ENCODE measurements around the gene POLR3GL. TPM values are rescaled to one million over a fixed set of nuclear protein-coding genes. Genes with fewer than 3 reads are reported as not detected.
"Not testable (repeated sequence)": the region's sequence is repeated elsewhere in the genome, so short reads cannot be mapped to it uniquely, and the experiment has no call there.

POLR3GL gene, protein sequence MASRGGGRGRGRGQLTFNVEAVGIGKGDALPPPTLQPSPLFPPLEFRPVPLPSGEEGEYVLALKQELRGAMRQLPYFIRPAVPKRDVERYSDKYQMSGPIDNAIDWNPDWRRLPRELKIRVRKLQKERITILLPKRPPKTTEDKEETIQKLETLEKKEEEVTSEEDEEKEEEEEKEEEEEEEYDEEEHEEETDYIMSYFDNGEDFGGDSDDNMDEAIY
- total RNA-seq (2014; rRNA removed; shearing (Covaris generic)): 7.1 and 7.4 TPM in 2 replicates

DNA sequence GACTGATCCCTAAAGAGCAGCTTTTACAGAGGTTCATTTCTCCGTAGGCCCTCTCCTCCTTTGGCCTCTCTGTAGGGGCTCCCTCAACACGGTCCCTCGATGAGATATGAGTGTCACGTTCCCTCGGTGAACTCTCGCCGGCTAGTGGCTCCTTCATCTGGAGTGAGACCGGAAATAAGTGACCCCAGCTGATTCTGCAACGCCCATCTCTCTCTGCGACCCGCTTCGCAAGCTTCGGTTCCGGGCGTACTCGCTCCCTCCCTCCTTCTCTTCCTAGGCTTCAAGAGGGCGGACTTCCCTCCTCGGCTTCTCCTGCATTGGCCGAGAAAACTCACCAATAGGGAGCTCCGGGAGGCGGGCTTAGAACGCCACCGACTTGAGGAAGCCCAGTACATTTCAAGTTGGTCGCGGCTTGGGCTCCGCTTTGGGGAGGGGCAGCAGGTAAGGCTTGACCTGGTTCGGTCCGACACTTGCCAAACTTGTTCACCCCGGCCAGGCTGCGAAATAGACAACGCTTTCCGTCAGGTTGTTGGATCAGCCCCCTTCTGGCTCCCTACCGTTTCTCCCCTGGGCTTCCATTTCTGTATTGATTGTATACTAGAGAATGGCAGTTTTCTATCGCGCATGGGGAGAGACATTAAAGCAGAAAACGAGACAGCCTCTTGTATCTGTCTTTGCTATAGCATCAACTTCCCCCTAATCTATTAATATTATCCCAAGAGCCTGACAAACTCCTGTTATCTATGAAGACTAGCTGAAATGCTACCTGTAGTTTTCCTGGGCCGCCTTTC lies at the start of gene POLR3GL, which contains the start of gene ANKRD34A:
Gene POLR3GL (plus strand): TSS at position 363 of the 791 bp plus-strand sequence. CDS start 10,176 bp downstream, outside the sequence.
Gene ANKRD34A (minus strand): TSS at position 248 of the 791 bp plus-strand sequence. CDS start 2,816 bp downstream, outside the sequence.
- DNase-seq (ENCODE audit: low spot score): peak; percentile 93

DNA sequence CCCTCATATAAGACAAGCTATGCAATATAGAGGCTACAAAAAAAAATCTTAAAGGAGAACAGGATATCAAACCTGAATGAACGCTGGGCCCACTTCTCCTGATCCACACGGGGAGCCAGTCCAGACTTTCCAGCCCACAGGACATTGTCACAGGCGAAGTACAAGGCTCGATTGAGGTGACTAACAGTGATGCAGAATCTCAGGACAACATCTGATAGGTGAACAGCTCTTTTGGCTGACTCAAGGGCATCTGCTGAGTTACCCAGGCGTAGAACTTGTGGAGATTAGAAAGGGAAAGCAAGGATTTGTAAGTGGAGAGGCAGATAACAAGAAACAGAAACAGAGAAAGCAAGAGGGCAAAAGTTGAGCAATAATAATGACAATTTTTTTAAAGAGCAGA lies 47.7 kb upstream of the POLR3GL start:
- DNase-seq (ENCODE audit: low spot score): no peak

DNA sequence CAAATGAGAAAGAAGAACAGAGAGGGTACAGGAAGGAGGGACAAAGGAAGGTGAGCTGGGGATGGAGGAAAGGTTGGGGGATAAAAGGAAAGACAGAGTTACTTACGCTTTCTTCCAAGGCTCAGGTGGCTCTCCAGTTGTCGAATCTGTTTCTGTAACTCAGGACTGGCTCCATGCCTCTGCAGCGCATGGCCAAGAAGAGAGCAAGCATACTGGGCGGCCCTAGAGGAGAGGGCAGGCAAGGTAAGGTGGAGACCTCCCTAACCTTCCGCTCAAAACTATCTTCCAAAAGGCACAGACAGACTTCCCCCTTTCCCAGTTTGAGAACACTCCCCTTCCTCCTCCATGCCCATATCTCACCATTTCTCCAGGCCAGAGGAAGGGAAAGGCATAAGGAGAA lies 46.9 kb upstream of the POLR3GL start:
- no peak for DNase-seq (ENCODE audit: low spot score)

DNA sequence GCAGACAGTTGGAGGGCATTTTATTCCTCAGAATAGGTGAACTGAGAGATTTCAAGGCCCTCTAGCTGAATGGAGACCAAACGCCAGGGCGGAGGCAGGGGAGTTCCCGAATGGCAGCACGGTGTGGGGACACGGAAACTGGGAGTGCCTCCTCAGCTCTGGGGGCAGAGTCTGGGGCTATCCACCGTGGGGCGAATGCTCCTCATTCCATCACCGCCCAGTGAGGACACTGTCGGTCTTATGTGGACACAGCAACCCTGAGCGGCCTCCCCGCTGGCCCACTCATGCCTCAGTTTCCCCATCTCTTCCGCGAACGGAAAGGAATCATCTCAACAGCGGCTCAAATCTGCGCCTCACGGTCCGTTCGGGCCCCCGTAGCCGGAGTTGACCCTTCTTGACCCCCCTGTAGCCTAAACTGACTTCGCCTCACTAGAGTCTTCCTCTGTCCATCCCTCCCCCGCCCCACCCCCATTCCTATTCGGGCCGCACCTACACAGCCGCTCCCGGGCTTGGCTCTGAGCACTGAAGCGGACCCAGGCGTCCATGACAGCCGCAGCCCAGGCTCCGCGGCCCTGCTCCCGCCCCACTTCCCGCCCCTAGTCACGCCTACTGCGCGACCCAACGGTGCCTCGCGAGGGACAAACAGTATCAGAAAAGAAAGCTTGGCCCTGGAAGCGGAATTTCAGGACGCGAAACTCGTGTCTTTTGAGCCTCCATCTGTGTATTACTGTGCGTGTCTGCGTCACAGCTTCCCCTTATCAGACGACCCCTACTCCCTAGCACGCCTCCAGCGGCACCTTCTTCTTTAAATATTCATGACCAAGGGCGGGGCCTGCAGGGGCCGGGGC lies 46.1 kb upstream of the POLR3GL start, which contains the start of gene PEX11B:
Gene PEX11B (minus strand): TSS at position 574 of the 848 bp plus-strand sequence. CDS start 29 bp downstream, at position 545.
- DNase-seq (ENCODE audit: low spot score): peak; percentile 91

DNA sequence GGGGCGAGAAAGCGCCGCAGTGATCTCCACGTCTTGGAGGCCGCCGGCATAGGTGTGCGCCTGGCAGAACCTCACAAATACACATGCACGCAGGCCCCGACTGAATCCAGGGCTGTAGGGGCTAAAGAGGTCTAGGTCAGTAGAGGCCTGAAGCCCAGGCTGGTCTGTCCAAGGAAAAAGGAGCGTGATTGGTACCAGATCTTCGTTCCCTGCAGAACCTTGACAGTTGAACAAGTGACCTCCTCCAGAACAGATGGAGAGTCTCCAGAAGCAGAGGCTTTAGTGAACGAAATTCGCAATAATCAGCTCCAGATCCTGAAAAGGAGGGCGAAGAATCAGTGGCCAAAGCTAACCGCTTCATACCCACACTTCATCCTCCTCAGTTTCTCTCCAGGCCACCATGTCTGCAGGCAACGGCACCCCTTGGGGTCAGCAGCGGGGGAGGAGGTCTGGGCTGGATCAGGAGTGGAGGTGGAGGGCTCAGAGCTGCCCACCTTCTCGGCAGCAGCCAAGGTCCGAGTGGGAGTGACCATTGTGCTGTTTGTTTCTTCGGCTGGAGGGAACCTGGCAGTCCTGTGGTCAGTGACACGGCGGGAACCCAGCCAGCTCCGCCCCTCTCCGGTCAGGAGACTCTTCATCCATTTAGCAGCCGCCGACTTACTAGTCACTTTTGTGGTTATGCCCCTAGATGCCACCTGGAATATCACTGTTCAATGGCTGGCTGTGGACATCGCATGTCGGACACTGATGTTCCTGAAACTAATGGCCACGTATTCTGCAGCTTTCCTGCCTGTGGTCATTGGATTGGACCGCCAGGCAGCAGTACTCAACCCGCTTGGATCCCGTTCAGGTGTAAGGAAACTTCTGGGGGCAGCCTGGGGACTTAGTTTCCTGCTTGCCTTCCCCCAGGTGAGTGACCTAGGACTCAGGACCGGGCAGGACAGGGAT lies 45.2 kb upstream of the POLR3GL start:
- peak; percentile 71 for DNase-seq (ENCODE audit: low spot score)

DNA sequence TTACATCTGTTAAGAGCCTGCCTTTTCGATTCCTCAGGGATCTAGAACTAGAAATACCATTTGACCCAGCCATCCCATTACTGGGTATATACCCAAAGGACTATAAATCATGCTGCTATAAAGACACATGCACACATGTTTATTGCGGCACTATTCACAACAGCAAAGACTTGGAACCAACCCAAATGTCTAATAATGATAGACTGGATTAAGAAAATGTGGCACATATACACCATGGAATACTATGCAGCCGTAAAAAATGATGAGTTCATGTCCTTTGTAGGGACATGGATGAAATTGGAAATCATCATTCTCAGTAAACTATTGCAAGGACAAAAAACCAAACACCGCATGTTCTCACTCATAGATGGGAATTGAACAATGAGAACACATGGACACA lies 44.2 kb upstream of the POLR3GL start:
- not testable (repeated sequence) for DNase-seq (ENCODE audit: low spot score)

DNA sequence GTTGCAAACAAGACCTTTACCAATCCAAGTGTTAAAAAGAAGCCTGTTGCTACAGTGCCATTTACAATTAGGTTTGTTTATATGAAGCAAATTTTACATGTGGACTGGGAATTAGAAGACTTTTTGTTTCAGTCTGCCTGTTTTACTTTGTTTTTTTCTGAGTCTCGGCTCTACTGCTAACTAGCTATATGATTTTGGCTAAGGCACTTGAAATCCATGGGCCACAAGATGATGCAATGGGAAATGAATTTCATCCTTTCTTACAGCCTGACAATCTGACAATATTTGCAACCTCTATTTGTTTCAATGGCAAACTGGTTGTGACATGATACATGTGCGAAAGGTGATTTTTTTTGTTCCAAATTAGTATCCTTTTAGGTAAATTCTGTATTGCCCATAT lies 42.2 kb upstream of the POLR3GL start:
- no peak for DNase-seq (ENCODE audit: low spot score)

DNA sequence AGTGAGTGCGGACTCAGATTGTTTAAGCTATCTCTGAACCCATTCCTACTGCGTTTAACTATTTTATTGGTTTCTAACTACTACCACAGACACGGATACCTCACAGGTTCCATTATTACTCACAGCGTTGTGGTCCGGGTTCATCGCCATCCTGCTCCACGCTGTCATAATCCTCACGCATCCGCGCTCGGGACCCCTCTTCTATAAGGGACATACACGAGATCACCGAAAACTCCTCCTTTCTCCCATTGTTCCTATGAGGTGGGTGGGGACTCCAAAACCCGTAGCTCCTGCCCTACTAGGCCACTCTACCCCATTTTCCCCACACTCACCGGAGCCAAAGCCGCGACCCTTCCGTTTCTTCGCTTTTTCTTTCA lies 37.8 kb upstream of the POLR3GL start:
- DNase-seq (ENCODE audit: low spot score): no peak

DNA sequence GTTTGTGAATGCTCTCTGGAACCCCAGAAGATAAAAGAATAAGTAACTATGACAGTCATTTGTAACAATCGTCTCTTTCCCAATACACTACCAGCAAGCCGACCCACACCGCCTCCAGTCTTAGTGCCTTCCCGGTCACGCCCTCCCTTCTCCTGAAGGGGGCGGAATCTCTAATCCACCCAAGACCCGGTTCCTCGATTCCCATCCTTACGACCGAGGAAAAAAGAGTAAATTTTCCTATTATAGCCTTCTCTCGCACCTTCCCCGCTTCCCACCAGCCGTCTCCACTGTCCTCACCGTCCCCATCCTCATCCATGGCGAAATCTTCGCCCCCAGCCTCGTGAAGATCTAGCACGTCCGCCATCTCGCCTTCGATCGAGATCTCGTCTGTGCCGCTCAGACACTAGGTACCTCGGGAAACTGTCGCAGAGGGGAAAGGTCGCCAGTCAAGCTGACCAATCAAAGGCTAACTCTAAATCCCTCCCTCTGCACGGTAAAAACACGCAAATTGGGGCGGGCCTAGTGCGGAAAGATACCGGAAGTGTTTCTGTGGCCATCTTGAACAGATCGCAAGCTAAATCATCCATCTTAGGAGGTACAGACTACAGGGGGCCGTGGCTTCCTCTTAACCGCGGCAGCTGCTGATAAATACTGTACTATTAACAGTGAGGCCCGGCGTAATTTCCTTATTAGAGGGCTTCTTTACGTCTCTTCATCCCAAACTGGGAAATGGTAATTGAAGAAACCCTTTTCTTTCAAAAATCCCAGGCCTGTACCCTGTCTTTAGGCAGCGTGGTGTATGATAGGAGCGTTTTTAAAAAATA lies 37.2 kb upstream of the POLR3GL start, which contains the start of gene RBM8A:
Gene RBM8A (minus strand): TSS at position 422 of the 824 bp plus-strand sequence. CDS start 58 bp downstream, at position 364.
- peak; percentile 97 for DNase-seq (ENCODE audit: low spot score)

DNA sequence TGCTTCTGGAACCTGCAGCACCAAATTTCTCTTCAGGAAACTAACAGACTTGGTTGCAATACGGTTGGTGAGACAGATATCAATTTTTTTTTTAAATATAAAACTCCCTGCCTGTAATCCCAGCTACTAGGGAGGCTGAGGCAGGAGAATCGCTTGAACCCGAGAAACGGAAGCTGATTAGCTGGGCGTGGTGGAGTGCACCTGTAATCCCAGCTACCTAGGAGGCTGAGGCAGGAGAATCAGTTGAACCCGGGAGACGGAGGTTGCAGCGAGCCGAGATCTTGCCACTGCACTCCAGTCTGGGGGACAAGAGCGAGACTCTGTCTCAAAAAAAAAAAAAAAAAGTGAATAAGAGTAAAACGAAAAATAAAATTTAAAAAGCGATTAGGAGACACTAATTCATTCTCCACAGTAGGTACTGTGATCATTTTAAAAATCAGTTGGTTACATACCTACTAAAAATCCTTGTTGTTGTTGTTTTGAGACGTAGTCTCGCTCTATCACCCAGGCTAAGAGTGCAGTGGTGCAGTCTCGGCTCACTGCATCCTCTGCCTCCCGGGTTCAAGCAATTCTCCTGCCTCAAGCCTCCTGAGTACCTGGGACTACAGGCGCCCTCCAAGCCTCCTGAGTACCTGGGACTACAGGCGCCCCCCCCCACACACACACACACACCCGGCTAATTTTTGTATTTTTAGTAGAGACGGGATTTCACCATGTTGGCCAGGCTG lies 36.4 kb upstream of the POLR3GL start:
- no peak for DNase-seq (ENCODE audit: low spot score)

DNA sequence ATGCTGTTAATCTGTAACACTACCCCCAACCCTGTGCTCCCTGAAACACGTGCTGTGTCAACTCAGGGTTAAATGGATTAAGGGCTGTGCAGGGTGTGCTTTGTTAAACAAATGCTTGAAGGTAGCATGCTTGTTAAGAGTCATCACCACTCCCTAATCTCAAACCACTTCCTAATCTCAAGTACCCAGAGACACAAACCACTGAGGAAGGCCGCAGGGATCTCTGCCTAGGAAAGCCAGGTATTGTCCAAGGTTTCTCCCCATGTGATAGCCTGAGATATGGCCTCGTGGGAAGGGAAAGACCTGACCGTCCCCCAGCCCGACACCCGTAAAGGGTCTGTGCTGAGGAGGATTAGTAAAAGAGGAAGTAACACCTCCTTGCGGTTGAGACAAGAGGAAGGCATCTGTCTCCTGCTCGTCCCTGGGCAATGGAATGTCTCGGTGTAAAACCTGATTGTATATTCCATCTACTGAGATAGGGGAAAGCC lies 31.9 kb upstream of the POLR3GL start:
- not testable (repeated sequence) for DNase-seq (ENCODE audit: low spot score)

DNA sequence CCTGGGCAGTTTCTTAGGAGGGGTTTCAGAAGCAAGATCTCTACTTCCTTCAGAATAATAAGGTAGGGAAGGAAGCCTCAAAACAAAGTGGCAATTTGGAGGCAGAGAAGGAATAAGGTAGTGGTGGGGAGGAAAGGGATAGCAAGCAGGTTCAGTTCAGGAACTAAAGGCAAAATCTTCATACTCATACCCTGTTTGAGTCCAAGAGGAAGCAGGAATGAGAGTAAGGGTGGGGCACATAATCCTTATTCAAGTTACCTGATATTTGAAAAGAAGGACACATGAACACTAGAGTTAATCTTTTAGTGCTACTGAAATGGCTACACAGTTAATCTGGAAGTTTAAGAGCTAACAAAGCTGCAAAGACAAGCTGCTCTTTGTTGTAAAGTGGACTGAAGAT lies 28.8 kb upstream of the POLR3GL start:
- DNase-seq (ENCODE audit: low spot score): no peak

DNA sequence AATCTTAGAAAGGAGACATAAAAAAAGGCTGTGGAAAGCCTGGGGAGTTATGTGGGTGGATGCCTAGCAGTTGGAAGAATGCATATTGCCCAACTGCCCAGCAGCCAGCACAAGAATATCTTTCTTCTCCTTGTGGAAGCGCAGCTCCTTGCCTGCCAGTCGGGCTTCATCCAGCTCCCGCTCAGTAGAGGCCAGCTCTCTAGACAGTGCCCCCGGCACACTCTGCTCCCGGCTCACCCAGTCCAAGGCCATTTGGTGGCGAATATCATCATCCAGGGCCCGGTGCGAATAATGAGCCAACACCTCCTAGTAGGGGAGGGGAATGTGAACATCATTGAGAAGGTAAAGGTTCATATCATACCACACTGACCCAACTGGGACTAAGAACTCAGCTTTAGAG lies 28.2 kb upstream of the POLR3GL start:
- no peak for DNase-seq (ENCODE audit: low spot score)

DNA sequence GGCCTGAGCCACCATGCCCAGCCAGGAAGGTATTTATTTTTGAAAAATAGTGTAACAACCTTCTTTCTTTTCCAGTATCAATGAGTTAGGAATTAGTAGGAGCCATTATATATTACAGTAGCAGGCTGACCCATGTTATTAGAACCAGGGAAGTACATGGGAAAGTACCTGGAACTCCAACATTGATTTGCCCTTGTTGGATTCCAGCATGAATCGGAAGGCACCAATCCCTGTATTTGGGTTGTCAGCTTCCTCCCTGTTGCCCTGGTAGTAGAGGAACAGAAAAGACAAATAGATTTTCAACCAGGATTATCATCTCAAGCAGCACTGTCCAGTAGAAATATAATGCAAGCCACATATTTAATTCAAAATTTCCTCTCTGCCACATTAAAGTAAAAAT lies 27.1 kb upstream of the POLR3GL start:
- DNase-seq (ENCODE audit: low spot score): no peak

DNA sequence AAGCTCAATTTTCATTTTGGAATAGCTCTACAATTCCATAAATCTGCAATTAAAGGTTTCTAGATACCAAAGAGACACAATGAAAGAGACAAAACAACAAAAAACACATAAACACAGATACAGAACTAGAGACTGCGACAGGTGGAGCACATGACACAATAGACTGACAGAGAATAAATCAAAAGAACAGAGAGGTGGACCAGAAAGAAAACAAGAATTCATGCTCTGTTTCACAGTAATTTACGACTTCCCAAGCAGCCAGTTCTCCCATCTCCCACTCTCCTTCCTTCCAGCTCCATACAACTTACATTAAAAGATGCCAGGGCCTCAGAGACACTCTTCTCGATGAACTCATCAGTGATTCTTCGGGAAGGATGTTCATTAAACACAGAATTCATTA lies 22.1 kb upstream of the POLR3GL start:
- DNase-seq (ENCODE audit: low spot score): no peak

DNA sequence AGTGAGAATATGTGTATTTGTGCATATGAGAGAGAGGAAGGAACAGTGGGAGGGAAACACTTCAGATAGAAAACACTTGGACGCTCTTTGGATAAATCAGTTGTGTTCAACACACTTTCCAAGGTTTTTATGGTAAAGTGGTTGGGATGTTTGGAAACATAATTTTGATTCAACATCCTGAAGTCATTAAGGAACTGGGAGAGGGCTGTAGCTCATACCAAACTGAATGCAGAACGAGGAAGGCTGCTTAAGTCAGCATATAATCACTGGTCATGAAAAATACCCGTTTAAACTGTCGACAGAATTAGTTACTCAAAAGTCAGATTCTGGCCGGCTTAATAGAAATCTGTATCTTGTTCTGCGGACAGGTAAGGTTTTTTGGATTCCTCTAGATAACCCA lies 21.6 kb upstream of the POLR3GL start:
- DNase-seq (ENCODE audit: low spot score): no peak

DNA sequence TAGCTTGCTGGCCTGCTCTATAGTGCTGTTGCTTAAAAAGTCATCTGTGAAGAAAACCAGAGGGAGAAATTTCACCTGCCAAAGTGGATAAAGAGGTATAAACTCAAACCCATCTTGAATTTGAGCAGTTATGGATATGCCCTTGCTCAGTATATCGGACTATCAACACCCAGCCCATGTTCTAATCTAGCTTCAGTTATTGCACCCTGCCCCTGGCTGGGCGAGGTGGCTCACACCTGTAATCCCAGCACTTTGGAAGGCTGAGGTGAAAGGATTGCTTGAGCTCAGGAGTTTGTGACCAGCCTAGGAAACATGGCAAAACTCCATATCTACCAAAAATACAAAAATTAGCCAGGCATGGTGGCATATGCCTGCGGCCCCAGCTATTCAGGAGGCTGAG lies 20.0 kb upstream of the POLR3GL start:
- DNase-seq (ENCODE audit: low spot score): no peak

DNA sequence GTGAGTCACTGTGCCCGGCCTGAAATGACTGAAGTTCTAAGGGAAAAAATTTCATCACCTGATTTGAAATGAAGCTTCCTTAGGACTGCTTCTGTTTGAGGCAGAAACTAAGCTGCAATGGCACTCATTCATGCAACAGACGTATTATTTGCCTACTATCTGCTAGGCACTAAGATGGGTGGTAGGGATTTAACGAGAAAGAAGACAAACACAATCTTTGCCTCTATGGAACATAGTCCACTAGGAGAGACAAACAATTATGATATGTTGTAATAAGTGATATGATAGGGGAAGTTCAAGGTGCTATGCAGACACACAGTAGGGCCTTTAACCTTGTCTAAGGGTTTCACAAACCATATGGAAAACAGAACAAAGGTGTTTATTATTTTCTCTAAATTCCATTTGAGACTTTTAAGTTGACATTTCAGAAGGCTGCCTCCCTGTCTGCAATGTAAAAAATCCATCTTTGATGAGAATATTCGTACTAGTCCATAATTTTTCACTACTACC lies 18.0 kb upstream of the POLR3GL start:
- DNase-seq (ENCODE audit: low spot score): no peak

DNA sequence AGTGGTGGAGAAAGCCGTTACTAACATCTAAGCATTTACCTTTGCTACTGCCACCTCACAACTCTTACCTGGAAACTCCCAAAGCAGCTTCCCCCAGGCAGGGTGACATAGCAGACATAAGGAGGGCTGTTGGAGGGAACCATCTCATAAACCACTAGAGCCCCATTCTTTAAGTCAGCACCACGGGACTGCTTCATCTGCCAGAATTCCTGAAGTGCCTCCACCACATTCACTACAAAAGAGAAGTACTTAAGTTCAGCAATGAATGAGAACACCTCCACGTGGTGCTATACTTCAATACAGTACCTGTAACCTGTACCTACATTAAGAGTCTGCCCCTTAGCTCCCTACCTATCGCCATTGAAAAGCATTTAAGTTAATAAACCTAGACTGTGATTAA lies 16.9 kb upstream of the POLR3GL start:
- DNase-seq (ENCODE audit: low spot score): no peak
